Measurements from ENCODE around the gene SYT15B. TPM values are rescaled to one million over a fixed set of nuclear protein-coding genes. Genes with fewer than 3 reads are reported as not detected.

The SYT15B gene
- not detected in 2 replicates for total RNA-seq

GRCh38 chr10:47763554-47764175 lies at the start of gene SYT15B:
Gene SYT15B, minus strand, starts transcription at chr10:47763592. Its CDS starts 952 bp downstream, at chr10:47762640.

Other genes starting within 250 kb of the SYT15B start
- gene AGAP9, start 240.0 kb downstream of the SYT15B start, total RNA-seq = 5.5 and 6.5 TPM in 2 replicates
- not detected in 2 replicates for gene NPY4R2, start 155.1 kb upstream of the SYT15B start, total RNA-seq
- gene FAM25C, start 236.2 kb upstream of the SYT15B start, total RNA-seq = not detected in 2 replicates